HG03139 (cell line): ENCODE results near the gene NKD2.

Source experiments
- ATAC-seq: cut with Tn5 transposase; IDR thresholded peaks from one replicate; pipeline ENCODE4 v1.9.1; 2021; ENCODE audit not compliant: unreplicated experiment

NKD2 gene

GRCh38 chr5:1028481-1029281 is 20.1 kb downstream of the NKD2 start:
- no peak for ATAC-seq

GRCh38 chr5:1029282-1029944 is 20.8 kb downstream of the NKD2 start:
- ATAC-seq = no peak

DNA sequence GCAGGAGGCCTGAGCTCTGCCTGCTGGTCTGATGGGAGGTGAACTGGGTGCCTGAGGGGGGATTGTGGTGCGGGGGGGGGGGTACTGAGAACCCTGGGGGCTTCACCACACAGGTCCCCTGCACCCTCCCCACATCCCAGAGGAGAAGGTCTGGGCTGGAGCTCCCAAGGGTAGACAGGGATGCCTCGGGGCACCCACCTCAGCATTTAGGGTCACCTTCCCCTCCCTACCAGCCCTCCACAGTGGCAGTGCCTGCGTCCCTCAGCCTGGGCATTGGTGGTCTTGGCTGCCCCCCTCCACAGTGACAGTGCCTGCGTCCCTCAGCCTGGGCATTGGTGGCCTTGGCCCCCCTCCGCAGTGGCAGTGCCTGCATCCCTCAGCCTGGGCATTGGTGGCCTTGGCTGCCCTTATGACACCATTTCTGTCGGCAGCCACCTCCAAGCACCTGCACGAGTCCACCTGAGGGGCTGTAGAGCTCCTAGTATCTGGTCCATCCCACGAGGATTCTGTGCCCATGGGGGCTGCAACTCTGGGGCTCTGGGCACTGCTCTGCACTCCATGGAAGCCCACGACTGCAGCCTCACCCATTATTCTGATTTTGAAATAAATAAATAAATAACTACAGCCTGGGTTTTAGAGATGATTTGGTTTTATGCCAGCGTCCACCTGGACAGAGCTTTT is 21.5 kb downstream of the NKD2 start:
- no peak for ATAC-seq

DNA sequence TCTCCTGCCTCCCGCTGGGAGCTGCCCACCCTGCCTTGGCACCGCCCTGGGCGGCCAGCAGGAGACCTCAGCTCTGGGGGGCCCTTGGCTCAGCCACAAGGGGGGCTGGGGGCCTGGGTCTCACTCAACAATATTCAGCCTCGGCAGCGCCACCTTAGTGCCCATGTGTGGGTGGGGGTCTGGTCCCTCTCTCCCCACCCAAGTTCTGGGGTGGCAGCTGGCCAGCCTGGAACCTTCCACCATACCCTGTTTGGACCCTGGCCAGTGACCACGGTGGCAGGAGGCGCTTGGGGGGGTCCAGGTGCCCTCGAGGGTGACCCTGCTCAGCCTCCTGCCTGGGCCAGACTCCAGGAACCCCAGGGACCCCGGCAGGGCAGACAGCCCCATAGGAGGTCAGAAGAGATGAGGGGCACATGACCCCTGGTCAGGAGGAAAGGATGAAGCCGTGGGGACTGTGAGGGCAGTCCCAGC is 22.2 kb downstream of the NKD2 start:
- ATAC-seq = no peak

DNA sequence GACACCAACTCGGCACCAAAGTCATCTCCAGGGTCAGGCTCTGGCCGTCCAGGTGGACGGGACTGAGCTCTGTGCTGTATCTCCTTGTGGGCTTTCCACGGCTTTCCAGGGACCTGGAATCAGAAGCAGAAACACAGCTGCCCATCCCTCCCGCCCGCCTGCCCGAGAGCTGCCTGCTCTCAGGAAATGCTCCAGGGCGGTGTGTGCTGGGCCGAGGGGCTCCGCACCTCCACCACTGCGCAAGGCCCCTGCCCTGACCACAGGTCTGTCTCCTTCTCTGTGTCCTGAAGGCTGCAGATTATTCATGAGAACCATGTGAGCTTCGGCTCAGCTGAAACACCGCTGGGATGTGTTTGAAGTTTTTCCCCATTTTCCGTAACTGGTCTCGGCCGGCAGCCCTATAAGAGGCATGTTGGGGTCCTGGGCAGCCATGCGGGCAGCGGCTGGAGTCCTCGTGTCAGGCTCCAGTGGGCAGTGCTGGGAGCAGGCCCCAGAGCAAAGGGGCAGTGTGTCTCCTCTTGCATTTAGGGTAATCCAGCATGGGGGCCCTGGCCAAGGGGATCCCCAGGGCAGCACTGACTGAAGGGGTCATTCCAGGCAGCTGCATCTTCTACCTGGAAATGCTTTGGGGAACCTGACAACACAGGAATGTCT is 22.8 kb downstream of the NKD2 start:
- no peak for ATAC-seq

GRCh38 chr5:1032011-1032410 is 23.4 kb downstream of the NKD2 start:
- ATAC-seq = no peak

DNA sequence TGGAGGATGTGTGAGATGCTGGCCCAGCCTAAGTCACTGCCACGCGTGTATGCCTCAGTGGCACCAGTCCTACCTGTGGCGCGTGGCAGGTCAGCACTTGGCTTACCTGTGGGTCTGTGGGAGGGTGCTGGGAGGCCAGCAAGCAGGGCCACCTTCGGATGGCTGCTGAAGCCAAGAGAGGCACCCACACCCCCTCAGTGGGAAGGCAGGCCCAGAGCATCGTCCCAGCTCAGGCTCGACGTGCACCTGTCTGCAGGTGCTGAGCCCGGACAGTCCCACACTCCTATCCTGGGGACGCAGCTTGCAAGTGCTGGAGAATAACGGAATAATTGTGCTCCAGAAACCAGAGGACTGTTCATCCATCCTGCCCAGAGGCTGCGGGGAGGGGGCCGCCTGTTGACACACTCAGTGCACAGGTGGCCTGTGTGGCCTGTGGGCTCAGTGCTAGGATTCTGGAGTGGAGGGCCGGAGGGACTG is 24.0 kb downstream of the NKD2 start:
- ATAC-seq = no peak

DNA sequence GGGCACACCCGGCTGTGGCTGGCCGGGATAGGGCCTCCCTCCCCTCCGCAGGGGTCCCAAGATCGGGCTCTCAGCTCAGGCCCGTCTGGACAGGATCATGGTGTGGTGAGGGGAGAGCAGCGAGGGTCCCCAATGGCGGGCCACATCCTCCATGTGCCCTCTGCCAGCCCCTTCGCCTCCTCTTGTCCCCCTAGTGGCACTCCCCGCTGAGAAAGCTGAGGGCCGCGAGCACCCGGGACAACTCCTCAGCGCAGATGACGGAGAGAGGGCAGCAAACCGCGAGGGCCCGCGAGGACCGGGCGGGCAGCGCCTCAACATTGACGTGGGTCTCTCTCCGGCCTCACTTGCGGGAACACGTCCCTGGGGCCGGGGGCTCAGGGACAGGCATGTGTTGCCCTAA is 24.6 kb downstream of the NKD2 start:
- no peak for ATAC-seq

DNA sequence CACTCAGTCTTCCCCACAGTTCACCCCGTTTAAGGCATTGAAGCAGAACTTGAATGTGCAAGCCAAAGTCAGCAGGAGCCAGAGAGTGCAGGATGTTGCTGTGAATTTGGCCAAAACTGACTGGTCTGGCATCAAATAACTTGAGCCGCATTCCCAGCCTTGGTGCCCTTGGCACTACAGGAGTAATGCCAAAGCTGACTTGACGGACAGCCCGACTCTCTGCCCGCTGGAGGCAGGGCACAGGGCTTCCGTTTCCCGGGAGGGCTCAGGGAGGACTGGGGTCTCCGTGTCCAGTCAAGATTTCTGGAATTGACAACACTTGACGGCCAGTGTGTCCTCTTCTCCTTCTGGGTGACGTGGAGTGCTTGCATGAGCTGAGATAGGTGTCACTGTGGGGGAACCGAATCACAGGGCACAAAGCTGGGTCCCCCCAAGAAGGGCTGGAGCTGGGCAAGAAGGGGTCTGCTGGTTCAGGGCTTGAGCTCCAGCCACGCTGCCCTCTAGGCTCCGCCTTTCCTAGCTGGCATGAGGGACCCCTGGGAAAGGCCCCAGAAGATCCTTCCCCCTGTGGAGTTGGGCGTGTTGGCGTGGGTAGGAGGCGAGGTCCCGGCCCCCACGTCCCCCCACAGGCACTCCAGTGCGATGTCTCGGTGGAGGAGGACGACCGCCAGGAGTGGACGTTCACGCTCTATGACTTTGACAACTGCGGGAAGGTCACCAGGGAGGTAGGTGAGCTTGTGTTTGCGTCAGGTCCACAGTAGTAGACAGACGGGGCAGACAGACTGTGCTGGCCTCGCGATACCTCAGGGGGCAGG is 25.2 kb downstream of the NKD2 start:
- no peak for ATAC-seq

GRCh38 chr5:1034421-1034905 is 25.9 kb downstream of the NKD2 start:
- no peak for ATAC-seq

DNA sequence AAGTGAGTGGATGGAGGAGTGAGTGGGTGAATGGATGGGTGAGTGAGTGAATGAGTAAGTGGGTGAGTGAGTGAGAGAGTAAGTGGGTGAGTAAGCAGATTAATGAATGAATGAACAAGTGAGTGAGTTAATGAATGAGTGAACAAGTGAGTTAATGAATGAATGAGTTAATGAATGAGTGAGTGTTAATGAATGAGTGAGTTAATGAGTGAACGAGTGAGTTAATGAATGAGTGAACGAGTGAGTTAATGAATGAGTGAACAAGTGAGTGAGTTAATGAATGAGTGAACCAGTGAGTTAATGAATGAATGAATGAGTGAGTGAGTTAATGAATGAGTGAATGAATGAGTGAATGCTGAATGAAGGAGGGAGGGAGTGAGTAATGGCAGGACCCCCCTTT is 26.4 kb downstream of the NKD2 start:
- no peak for ATAC-seq

DNA sequence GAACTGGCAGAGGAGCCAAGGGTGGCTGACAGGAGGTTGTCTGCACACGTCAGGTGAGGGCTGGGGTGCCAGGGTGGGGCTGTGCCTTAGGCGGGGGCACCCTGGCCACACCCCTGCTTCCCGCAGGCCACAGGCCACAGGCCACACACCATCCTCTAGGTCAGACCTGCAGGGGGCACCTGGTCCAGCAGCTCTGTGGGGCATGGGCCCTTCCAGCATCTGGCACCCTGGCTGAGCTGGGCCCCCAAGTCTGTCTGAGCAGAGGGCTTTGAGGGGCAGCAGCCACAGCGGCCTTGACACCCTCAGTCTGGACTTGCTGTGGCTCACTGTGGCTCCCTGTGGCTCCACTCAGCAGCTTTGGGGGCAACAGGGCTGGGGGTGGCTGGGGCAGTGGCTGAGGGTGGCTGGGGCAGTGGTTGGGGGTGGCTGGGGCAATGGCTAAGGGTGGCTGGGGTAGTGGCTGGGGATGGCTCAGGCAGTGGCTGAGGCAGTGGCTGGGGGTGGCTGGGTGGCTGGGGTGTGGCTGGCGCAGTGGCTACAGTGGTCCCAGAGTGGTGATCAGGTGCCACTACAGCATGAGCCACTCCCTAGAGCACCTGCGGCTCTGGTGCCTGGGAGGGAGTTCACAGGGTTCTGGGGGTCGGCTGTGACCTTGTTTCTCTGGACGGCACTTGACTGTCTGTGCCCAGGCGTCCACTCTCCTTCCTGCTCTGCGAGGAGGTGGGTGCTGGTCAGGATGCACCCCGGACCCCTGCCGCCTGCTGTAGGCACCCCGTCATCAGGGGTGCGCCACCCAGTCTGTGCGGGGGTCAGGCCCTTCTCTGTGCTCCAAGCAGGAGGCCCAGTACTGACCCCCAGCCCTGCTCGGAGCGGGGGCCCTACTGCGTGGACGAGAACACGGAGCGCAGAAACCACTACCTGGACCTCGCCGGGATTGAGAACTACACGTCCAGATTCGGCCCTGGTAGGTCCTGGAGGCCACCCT is 27.1 kb downstream of the NKD2 start:
- ATAC-seq = no peak

GRCh38 chr5:1036504-1037122 is 28.0 kb downstream of the NKD2 start:
- no peak for ATAC-seq

DNA sequence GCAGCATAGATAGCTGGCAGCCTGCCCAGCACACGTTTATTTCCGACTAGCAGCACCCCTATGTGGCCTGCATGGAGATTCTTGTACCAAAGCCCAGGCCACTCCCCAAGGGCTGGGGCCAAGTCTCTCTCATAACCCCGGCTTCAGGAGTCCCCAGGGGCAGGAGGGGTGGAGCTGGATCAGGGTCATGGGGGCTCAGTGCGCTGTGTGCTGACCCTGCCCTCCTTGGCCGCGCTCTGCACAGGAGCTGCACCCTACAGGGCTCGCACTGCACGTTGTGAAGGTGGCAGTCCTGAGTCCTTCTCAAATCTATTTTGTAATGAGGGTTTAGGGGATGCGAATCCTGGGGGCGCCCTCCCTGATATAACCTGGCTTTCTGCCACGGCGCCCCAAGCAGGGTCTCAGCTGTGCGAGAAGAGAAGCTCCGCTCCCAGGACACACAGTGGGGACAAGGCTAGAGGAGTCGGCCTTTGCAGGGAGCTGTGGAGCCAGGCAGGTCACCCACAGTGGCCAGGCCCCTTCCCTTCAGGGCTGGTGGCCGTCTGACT is 28.6 kb downstream of the NKD2 start:
- ATAC-seq = no peak

DNA sequence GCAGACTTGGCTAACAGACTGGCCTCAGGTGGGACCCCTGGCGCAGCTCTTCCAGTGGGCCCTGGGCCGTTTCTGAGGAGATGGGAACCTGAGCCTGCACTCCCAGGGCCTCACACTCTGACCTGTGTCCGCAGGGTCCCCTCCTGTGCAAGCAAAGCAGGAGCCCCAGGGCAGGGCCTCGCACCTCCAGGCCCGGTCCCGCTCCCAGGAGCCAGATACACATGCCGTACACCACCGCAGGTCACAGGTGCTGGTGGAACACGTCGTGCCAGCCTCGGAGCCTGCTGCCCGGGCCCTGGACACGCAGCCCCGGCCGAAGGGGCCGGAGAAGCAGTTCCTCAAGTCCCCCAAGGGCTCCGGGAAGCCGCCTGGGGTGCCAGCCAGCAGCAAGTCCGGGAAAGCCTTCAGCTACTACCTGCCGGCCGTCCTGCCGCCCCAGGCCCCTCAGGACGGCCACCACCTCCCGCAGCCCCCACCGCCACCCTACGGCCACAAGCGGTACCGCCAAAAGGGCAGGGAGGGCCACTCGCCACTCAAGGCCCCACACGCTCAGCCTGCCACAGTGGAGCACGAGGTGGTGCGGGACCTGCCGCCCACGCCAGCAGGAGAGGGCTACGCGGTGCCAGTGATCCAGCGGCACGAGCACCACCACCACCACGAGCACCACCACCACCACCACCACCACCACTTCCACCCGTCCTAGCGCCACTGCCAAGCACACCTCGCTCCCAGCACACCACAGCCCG is 29.2 kb downstream of the NKD2 start:
- no peak for ATAC-seq

- no peak for ATAC-seq
Measured at GRCh38 chr5:1038417-1039209, 30.0 kb downstream of the NKD2 start.

DNA sequence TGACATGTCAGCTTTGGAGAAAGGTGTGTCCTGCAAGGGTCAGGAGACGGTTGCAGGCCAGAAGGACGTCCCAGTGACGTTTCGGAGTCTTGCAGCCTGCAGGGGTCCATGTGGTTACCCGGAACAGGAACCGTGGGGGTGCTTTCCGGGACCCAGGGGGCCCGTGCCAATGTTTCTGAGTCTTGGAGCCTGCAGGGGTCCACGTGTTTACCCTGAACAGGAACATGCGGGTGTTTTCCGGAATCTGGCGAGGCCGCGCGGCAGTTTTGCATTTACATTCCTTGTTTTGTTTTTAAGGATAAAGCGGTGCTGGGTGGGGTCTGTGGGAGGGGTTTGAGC is 30.6 kb downstream of the NKD2 start:
- no peak for ATAC-seq
